HepG2 (cell line): Measurements from ENCODE around the gene BBLN. TPM values are rescaled to one million over a fixed set of nuclear protein-coding genes. Genes with fewer than 3 reads are reported as not detected.

Experiments used
- BCL6 ChIP-seq: IDR thresholded peaks from 2 replicates; pipeline ENCODE4 v1.6.1; 2016; ENCODE audit warnings: missing genetic modification reagents, missing compliant biosample characterization
- CBX1 ChIP-seq: IDR thresholded peaks from one replicate; pipeline ENCODE4 v1.6.1; 2016; ENCODE audit warnings: antibody characterized with exemption, low read depth
- GFI1 ChIP-seq: sonication (generic); formaldehyde crosslinking; IDR thresholded peaks from 2 replicates; pipeline ENCODE4 v1.5.0; 2020; ENCODE audit warnings: missing genetic modification reagents, mild to moderate bottlenecking, borderline replicate concordance
- HES4 ChIP-seq: sonication (generic); formaldehyde crosslinking; IDR thresholded peaks from 2 replicates; pipeline ENCODE4 v1.9.0; 2021; ENCODE audit warnings: mild to moderate bottlenecking, missing genetic modification reagents, borderline replicate concordance
- MEIS2 ChIP-seq: sonication (generic); formaldehyde crosslinking; IDR thresholded peaks from 2 replicates; pipeline ENCODE4 v1.9.0; 2021; ENCODE audit warnings: mild to moderate bottlenecking, missing genetic modification reagents
- PITX1 ChIP-seq: sonication (generic); formaldehyde crosslinking; IDR thresholded peaks from 2 replicates; pipeline ENCODE4 v1.5.1; 2020; ENCODE audit warnings: mild to moderate bottlenecking, missing genetic modification reagents
- PRDM4 ChIP-seq: sonication (generic); formaldehyde crosslinking; IDR thresholded peaks from 2 replicates; pipeline ENCODE4 v1.9.0; 2021; ENCODE audit warnings: missing genetic modification reagents, borderline replicate concordance
- RBAK ChIP-seq: sonication (generic); formaldehyde crosslinking; IDR thresholded peaks from 2 replicates; pipeline ENCODE4 v1.5.1; 2020; ENCODE audit warnings: mild to moderate bottlenecking, missing genetic modification reagents
- SMAD1 ChIP-seq: sonication (generic); formaldehyde crosslinking; IDR thresholded peaks from 2 replicates; pipeline ENCODE4 v1.4.0; 2020; ENCODE audit warnings: missing genetic modification reagents, low read depth, mild to moderate bottlenecking, borderline replicate concordance
- SMARCC2 ChIP-seq: fragments of 450-650 bp; IDR thresholded peaks from 2 replicates; pipeline ENCODE4 v1.6.1; 2017; ENCODE audit warnings: antibody characterized with exemption, mild to moderate bottlenecking
- ZBTB14 ChIP-seq: sonication (generic); formaldehyde crosslinking; IDR thresholded peaks from 2 replicates; pipeline ENCODE4 v1.4.0; 2020; ENCODE audit warnings: missing genetic modification reagents
- ZFP62 ChIP-seq: sonication (generic); formaldehyde crosslinking; IDR thresholded peaks from 2 replicates; pipeline ENCODE4 v1.4.0; 2020; ENCODE audit warnings: missing genetic modification reagents
- ZNF253 ChIP-seq: sonication (generic); formaldehyde crosslinking; IDR thresholded peaks from 2 replicates; pipeline ENCODE4 v1.8.0; 2022; ENCODE audit warnings: mild to moderate bottlenecking, missing genetic modification reagents, borderline replicate concordance
- ZNF260 ChIP-seq: sonication (generic); formaldehyde crosslinking; IDR thresholded peaks from 2 replicates; pipeline ENCODE4 v1.4.0; 2020; ENCODE audit warnings: missing genetic modification reagents, low read depth, mild to moderate bottlenecking, borderline replicate concordance
- ZNF276 ChIP-seq: sonication (generic); formaldehyde crosslinking; IDR thresholded peaks from 2 replicates; pipeline ENCODE4 v1.4.0; 2020; ENCODE audit warnings: mild to moderate bottlenecking, low read depth, missing genetic modification reagents
- ZNF549 ChIP-seq: sonication (generic); formaldehyde crosslinking; IDR thresholded peaks from 2 replicates; pipeline ENCODE4 v1.5.0; 2020; ENCODE audit warnings: missing genetic modification reagents
- ZNF576 ChIP-seq: sonication (generic); formaldehyde crosslinking; IDR thresholded peaks from 2 replicates; pipeline ENCODE4 v1.4.0; 2020; ENCODE audit warnings: mild to moderate bottlenecking, missing genetic modification reagents
- ZNF644 ChIP-seq: IDR thresholded peaks from 2 replicates; pipeline ENCODE4 v1.6.1; 2016; ENCODE audit warnings: low read depth
- ZNF766 ChIP-seq: sonication (generic); formaldehyde crosslinking; IDR thresholded peaks from 2 replicates; pipeline ENCODE4 v1.5.0; 2020; ENCODE audit warnings: missing genetic modification reagents, borderline replicate concordance
- polyA plus RNA-seq, 8 experiments: library from polyadenylated mRNA; depleted of rRNA in 3 of 8; stranded (reverse) in 7 of 8; unstranded in 1 of 8; fragments of >200 nt; fragmentation: Illumina TruSeq in 4 of 8; extraction: Trizol in 4 of 8; gene quantifications; 2 replicates each; pipeline versions ENCODE4 v1.2.1 to v1.2.3, GENCODE V29; 2011 to 2016; ENCODE audit warnings: low read depth in 4 of 8, missing spikeins in 1 of 8, mixed read lengths in 1 of 8; ENCODE audit not compliant: insufficient read depth in 1 of 8
- total RNA-seq, 5 experiments: library from RNA; depleted of rRNA; stranded (reverse); fragments of >200 nt; fragmentation: Illumina TruSeq; extraction: Trizol; gene quantifications; 2 replicates each; pipeline ENCODE4 v1.2.3, GENCODE V29; 2016; ENCODE audit warnings: low read depth in 1 of 5
- TF ChIP-seq, protein P1 (sequence below): sonication (generic); formaldehyde crosslinking; IDR thresholded peaks from 2 replicates; pipeline ENCODE4 v1.5.0; 2020; ENCODE audit warnings: missing genetic modification reagents
- TF ChIP-seq, protein P2 (sequence below): IDR thresholded peaks from 2 replicates; pipeline ENCODE4 v1.6.1; 2016; ENCODE audit warnings: control low read depth

Gene BBLN
- total and polyA plus RNA-seq, 2 of the 13 experiments (the other 11 are each of a cell fraction or from before 2014, with no cell fraction given): 27.6 to 33.1 TPM

DNA sequence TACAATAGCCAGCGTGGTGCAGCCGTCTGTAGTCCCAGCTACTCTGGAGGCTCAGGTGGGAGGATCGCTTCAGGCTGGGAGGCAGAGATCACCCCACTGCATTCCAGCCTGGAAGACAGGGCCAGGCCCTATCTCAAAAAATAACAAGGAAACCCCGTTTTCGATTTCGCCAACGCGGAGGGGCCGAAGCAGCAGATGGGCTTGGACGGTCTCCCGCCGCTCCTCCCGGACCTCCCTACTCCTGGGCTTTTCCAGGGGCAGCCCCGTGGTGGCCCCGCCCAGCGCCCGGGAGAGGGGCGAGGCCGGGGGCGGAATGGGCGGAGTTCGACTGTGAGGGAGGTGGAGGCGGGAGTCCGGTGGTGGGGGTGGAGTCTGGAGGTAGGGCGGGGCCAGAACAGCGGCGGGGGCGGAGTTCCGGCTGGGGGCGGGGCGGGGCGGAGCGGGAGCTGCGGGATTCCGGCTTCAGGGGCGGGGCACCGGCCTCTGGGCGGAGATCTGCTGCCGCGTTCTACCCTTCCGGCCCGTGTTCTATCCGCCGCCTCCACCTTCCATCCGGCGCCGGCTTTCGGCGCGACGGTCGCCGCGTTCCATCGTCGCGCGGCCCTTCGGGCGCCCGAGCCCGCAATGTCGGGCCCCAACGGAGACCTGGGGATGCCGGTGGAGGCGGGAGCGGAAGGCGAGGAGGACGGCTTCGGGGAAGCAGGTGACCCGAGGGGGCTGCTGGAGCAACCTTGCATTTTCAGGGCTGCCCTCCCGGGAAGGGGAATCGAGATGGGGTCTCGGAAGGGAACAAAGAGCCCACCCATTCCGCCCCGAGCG, at the start of gene BBLN (continued):
- TF ChIP-seq ZNF276 (CRISPR knock-in tag) (no peak), ZNF549 (CRISPR knock-in tag) (no peak), ZNF644 (CRISPR knock-in tag) (no peak), GFI1 (CRISPR knock-in tag) (no peak), ZNF576 (CRISPR knock-in tag) (no peak), ZNF260 (CRISPR knock-in tag) (no peak), PRDM4 (no peak), ZNF766 (peak; percentile 78), HES4 (CRISPR knock-in tag) (0 out of 2 replicates have a peak, but pooled peaks have one; percentile 16), SMARCC2 (no peak), MEIS2 (peak; percentile 39; the same call in 1 of the 2 replicates), CBX1 (no peak), BCL6 (CRISPR knock-in tag) (0 out of 2 replicates have a peak, but pooled peaks have one; percentile 11), RBAK (CRISPR knock-in tag) (no peak), SMAD1 (CRISPR knock-in tag) (no peak), ZFP62 (CRISPR knock-in tag) (no peak), PITX1 (CRISPR knock-in tag) (no peak), ZNF253 (CRISPR knock-in tag) (no peak), ZBTB14 (CRISPR knock-in tag) (0 out of 2 replicates have a peak, but pooled peaks have one; percentile 38)
- TF ChIP-seq, protein P1, sequence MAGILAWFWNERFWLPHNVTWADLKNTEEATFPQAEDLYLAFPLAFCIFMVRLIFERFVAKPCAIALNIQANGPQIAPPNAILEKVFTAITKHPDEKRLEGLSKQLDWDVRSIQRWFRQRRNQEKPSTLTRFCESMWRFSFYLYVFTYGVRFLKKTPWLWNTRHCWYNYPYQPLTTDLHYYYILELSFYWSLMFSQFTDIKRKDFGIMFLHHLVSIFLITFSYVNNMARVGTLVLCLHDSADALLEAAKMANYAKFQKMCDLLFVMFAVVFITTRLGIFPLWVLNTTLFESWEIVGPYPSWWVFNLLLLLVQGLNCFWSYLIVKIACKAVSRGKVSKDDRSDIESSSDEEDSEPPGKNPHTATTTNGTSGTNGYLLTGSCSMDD (CRISPR knock-in tag): no peak
- TF ChIP-seq, protein P2, sequence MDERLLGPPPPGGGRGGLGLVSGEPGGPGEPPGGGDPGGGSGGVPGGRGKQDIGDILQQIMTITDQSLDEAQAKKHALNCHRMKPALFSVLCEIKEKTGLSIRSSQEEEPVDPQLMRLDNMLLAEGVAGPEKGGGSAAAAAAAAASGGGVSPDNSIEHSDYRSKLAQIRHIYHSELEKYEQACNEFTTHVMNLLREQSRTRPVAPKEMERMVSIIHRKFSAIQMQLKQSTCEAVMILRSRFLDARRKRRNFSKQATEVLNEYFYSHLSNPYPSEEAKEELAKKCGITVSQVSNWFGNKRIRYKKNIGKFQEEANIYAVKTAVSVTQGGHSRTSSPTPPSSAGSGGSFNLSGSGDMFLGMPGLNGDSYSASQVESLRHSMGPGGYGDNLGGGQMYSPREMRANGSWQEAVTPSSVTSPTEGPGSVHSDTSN (CRISPR knock-in tag): no peak
